Naive B cell (primary cell): ENCODE results near the gene B3GALT5. TPM values are rescaled to one million over a fixed set of nuclear protein-coding genes. Genes with fewer than 3 reads are reported as not detected.
"Not testable (repeated sequence)": the region's sequence is repeated elsewhere in the genome, so short reads cannot be mapped to it uniquely, and the experiment has no call there.

Experiments
- ATAC-seq, 2 donors: fragments of 150-1000 bp; cut with Tn5 transposase; 2 replicates each; pipeline ENCODE4 v1.10.0; 2021; ENCODE audit warnings: low read depth in 2 of 2, mild to moderate bottlenecking in 2 of 2, moderate library complexity in 2 of 2
- DNase-seq: peaks from one replicate; pipeline ENCODE4 v3.0.0; 2022
- H3K27ac Mint-ChIP-seq, 6 donors: one replicate each; pipeline ENCODE4 v1.8.0; 2020 to 2022; ENCODE audit warnings: mild to moderate bottlenecking in 6 of 6, mixed read lengths in 6 of 6, moderate library complexity in 5 of 6, inconsistent platforms in 2 of 6
- H3K27me3 Mint-ChIP-seq, 3 donors: one replicate each; pipeline ENCODE4 v1.8.0; 2021 to 2022; ENCODE audit warnings: mixed read lengths in 3 of 3, mild to moderate bottlenecking in 1 of 3
- H3K36me3 Mint-ChIP-seq, 2 donors: one replicate each; pipeline ENCODE4 v1.8.0; 2020 to 2022; ENCODE audit warnings: mixed read lengths in 2 of 2, inconsistent platforms in 1 of 2, mild to moderate bottlenecking in 1 of 2
- H3K4me1 Mint-ChIP-seq, 3 donors: one replicate each; pipeline ENCODE4 v1.8.0; 2020 to 2022; ENCODE audit warnings: mixed read lengths in 3 of 3, inconsistent platforms in 1 of 3, mild to moderate bottlenecking in 1 of 3, moderate library complexity in 1 of 3
- H3K4me3 Mint-ChIP-seq, 8 donors: one replicate each; pipeline ENCODE4 v1.8.0; 2020 to 2022; ENCODE audit warnings: mild to moderate bottlenecking in 8 of 8, mixed read lengths in 8 of 8, moderate library complexity in 8 of 8, inconsistent platforms in 2 of 8
- H3K9me3 Mint-ChIP-seq, 7 donors: one replicate each; pipeline ENCODE4 v1.8.0; 2020 to 2022; ENCODE audit warnings: mixed read lengths in 7 of 7, mild to moderate bottlenecking in 5 of 7, inconsistent platforms in 2 of 7, moderate library complexity in 1 of 7
- polyA plus RNA-seq, 6 donors: library from polyadenylated mRNA; unstranded; fragments of 300-500 nt; fragmentation: Illumina TruSeq; gene quantifications; one replicate each; pipeline ENCODE4 v1.2.3, GENCODE V29; 2021; ENCODE audit warnings: low read depth in 6 of 6

B3GALT5 gene
- not detected for polyA plus RNA-seq

- Mint-ChIP-seq H3K4me1 (peaks cover 0 to 10% (median 7%) of the 10 kb centered on the region in 3 donors), H3K27me3 (peaks cover 27 to 74% (median 69%) of the 10 kb centered on the region in 3 donors), H3K4me3 (no peak within 1 kb of the TSS), H3K9me3 (peaks cover 0 to 10% (median 3%) of the 10 kb centered on the region in 7 donors), H3K27ac (no peak within 1 kb of the TSS), H3K36me3 (no peaks in the 10 kb centered on the region)
- DNase-seq (no peak), ATAC-seq (no peak)
Observed at GRCh38 chr21:39612233-39613040, at the start of gene B3GALT5. Gene B3GALT5 (plus strand): TSS chr21:39612940. CDS start chr21:39660560, 47,620 bp downstream.

GRCh38 chr21:39564200-39564599 is 48.5 kb upstream of the B3GALT5 start:
- no peaks in the 10 kb centered on the region for H3K4me1 Mint-ChIP-seq
- H3K9me3 Mint-ChIP-seq, result peaks cover 0 to 1% (median 0%) of the 10 kb centered on the region in 7 donors
- ATAC-seq, result no peak

GRCh38 chr21:39567180-39567972 is 45.4 kb upstream of the B3GALT5 start:
- Mint-ChIP-seq H3K4me3 (no peak overlapping the region), H3K27ac (no peak overlapping the region), H3K4me1 (no peaks in the 10 kb centered on the region), H3K9me3 (peaks cover 0 to 3% (median 0%) of the 10 kb centered on the region in 7 donors), H3K36me3 (no peaks in the 10 kb centered on the region), H3K27me3 (peaks cover 0 to 12% (median 5%) of the 10 kb centered on the region in 3 donors)
- ATAC-seq (no peak), DNase-seq (no peak)

More at GRCh38 chr21:39564200-39564599, 48.5 kb upstream of the B3GALT5 start:
- H3K27me3 Mint-ChIP-seq, result peaks cover 0 to 9% (median 8%) of the 10 kb centered on the region in 3 donors
- no peak overlapping the region for H3K4me3 Mint-ChIP-seq
- no peak overlapping the region for H3K27ac Mint-ChIP-seq
- DNase-seq, result no peak
- no peaks in the 10 kb centered on the region for H3K36me3 Mint-ChIP-seq

GRCh38 chr21:39568361-39568760 is 44.4 kb upstream of the B3GALT5 start:
- Mint-ChIP-seq H3K27me3 (peaks cover 8 to 19% (median 12%) of the 10 kb centered on the region in 3 donors), H3K9me3 (peaks cover 0 to 3% (median 0%) of the 10 kb centered on the region in 7 donors), H3K4me3 (no peak overlapping the region), H3K27ac (no peak overlapping the region), H3K4me1 (no peaks in the 10 kb centered on the region), H3K36me3 (no peaks in the 10 kb centered on the region)
- no peak for DNase-seq
- ATAC-seq, result no peak

GRCh38 chr21:39575775-39576174 is 37.0 kb upstream of the B3GALT5 start:
- no peak for ATAC-seq
- H3K4me1 Mint-ChIP-seq, result no peaks in the 10 kb centered on the region
- no peak overlapping the region for H3K4me3 Mint-ChIP-seq
- peaks cover 0 to 12% (median 1%) of the 10 kb centered on the region in 7 donors for H3K9me3 Mint-ChIP-seq
- H3K27me3 Mint-ChIP-seq, result peaks cover 17 to 31% (median 26%) of the 10 kb centered on the region in 3 donors
- H3K36me3 Mint-ChIP-seq, result no peaks in the 10 kb centered on the region
- no peak for DNase-seq
- no peak overlapping the region for H3K27ac Mint-ChIP-seq

GRCh38 chr21:39576518-39577128 is 36.1 kb upstream of the B3GALT5 start:
- no peak for ATAC-seq
- no peaks in the 10 kb centered on the region for H3K36me3 Mint-ChIP-seq
- no peak for DNase-seq
- H3K4me1 Mint-ChIP-seq, result no peaks in the 10 kb centered on the region
- H3K4me3 Mint-ChIP-seq, result no peak overlapping the region
- H3K27me3 Mint-ChIP-seq, result peaks cover 22 to 29% (median 28%) of the 10 kb centered on the region in 3 donors
- peaks cover 0 to 12% (median 2%) of the 10 kb centered on the region in 7 donors for H3K9me3 Mint-ChIP-seq
- H3K27ac Mint-ChIP-seq, result no peak overlapping the region

- DNase-seq, result no peak
- no peaks in the 10 kb centered on the region for H3K36me3 Mint-ChIP-seq
- H3K4me3 Mint-ChIP-seq, result no peak overlapping the region
- ATAC-seq, result no peak
- H3K9me3 Mint-ChIP-seq, result peaks cover 0 to 6% (median 5%) of the 10 kb centered on the region in 7 donors
- peaks cover 17 to 21% (median 18%) of the 10 kb centered on the region in 3 donors for H3K27me3 Mint-ChIP-seq
- peak overlapping the region in 1 of 6 donors; percentile 11 for H3K27ac Mint-ChIP-seq
- H3K4me1 Mint-ChIP-seq, result no peaks in the 10 kb centered on the region
Observed at GRCh38 chr21:39579734-39580332, 32.9 kb upstream of the B3GALT5 start.

- Mint-ChIP-seq H3K36me3 (no peaks in the 10 kb centered on the region), H3K27ac (peak overlapping the region in 1 of 6 donors; percentile 54), H3K9me3 (peaks cover 0 to 13% (median 8%) of the 10 kb centered on the region in 7 donors), H3K27me3 (peaks cover 15 to 19% (median 15%) of the 10 kb centered on the region in 3 donors), H3K4me1 (no peaks in the 10 kb centered on the region), H3K4me3 (no peak overlapping the region)
- DNase-seq (no peak), ATAC-seq (no peak)
Observed at GRCh38 chr21:39580744-39581143, 32.0 kb upstream of the B3GALT5 start.

GRCh38 chr21:39581414-39581813 is 31.3 kb upstream of the B3GALT5 start:
- H3K27ac Mint-ChIP-seq, result no peak overlapping the region
- H3K4me3 Mint-ChIP-seq, result no peak overlapping the region
- DNase-seq, result no peak

GRCh38 chr21:39582749-39583148 is 30.0 kb upstream of the B3GALT5 start:
- no peak for ATAC-seq
- Mint-ChIP-seq H3K9me3 (peaks cover 0 to 22% (median 13%) of the 10 kb centered on the region in 7 donors), H3K4me1 (no peaks in the 10 kb centered on the region), H3K36me3 (peaks cover 0 to 1% of the 10 kb centered on the region in 2 donors), H3K27me3 (peaks cover 15 to 19% (median 17%) of the 10 kb centered on the region in 3 donors), H3K27ac (no peak overlapping the region), H3K4me3 (no peak overlapping the region)
- DNase-seq, result no peak

More at GRCh38 chr21:39581414-39581813, 31.3 kb upstream of the B3GALT5 start:
- no peaks in the 10 kb centered on the region for H3K36me3 Mint-ChIP-seq
- peaks cover 15 to 19% (median 18%) of the 10 kb centered on the region in 3 donors for H3K27me3 Mint-ChIP-seq
- H3K9me3 Mint-ChIP-seq, result peaks cover 0 to 17% (median 10%) of the 10 kb centered on the region in 7 donors
- no peak for ATAC-seq
- H3K4me1 Mint-ChIP-seq, result no peaks in the 10 kb centered on the region

GRCh38 chr21:39583586-39583985 is 29.2 kb upstream of the B3GALT5 start:
- Mint-ChIP-seq H3K27me3 (peaks cover 12 to 20% (median 15%) of the 10 kb centered on the region in 3 donors), H3K9me3 (peaks cover 0 to 30% (median 15%) of the 10 kb centered on the region in 7 donors)
- not testable (repeated sequence) for H3K4me1 Mint-ChIP-seq, H3K36me3 Mint-ChIP-seq, DNase-seq, ATAC-seq, H3K4me3 Mint-ChIP-seq, H3K27ac Mint-ChIP-seq

- ATAC-seq, result no peak
- no peak for DNase-seq
- Mint-ChIP-seq H3K36me3 (peaks cover 0 to 10% of the 10 kb centered on the region in 2 donors), H3K27me3 (peaks cover 7 to 16% (median 7%) of the 10 kb centered on the region in 3 donors), H3K4me3 (no peak overlapping the region), H3K9me3 (peaks cover 0 to 36% (median 17%) of the 10 kb centered on the region in 7 donors), H3K4me1 (no peaks in the 10 kb centered on the region), H3K27ac (no peak overlapping the region)
Observed at GRCh38 chr21:39587376-39587775, 25.4 kb upstream of the B3GALT5 start.
